ENCODE measurements around the gene BTBD9.

BTBD9 gene

GRCh38 chr6:38273325-38273724, 366.4 kb downstream of the BTBD9 start:
- no peak for DNase-seq

GRCh38 chr6:38272222-38272621, 367.5 kb downstream of the BTBD9 start:
- no peak for DNase-seq

GRCh38 chr6:38271081-38271480, 368.6 kb downstream of the BTBD9 start:
- DNase-seq: no peak

GRCh38 chr6:38270367-38270766, 369.4 kb downstream of the BTBD9 start:
- DNase-seq: no peak

GRCh38 chr6:38269461-38270172, 370.1 kb downstream of the BTBD9 start:
- no peak for DNase-seq

- no peak for DNase-seq
Observed at GRCh38 chr6:38268342-38268741, 371.4 kb downstream of the BTBD9 start.

- DNase-seq: no peak
Observed at GRCh38 chr6:38266921-38267354, 372.8 kb downstream of the BTBD9 start.

GRCh38 chr6:38264605-38265004, 375.1 kb downstream of the BTBD9 start:
- DNase-seq: no peak

- no peak for DNase-seq
Observed at GRCh38 chr6:38262609-38263008, 377.1 kb downstream of the BTBD9 start.

- no peak for DNase-seq
Observed at GRCh38 chr6:38262026-38262425, 377.7 kb downstream of the BTBD9 start.

- no peak for DNase-seq
Observed at GRCh38 chr6:38261626-38262025, 378.1 kb downstream of the BTBD9 start.

- no peak for DNase-seq
Observed at GRCh38 chr6:38259736-38260135, 380.0 kb downstream of the BTBD9 start.

- no peak for DNase-seq
Observed at GRCh38 chr6:38248500-38249234, 391.1 kb downstream of the BTBD9 start.

- DNase-seq: no peak
Observed at GRCh38 chr6:38245295-38245694, 394.4 kb downstream of the BTBD9 start.

- no peak for DNase-seq
Observed at GRCh38 chr6:38244869-38245268, 394.9 kb downstream of the BTBD9 start.

- DNase-seq: no peak
Observed at GRCh38 chr6:38241200-38241871, 398.4 kb downstream of the BTBD9 start.

GRCh38 chr6:38239719-38240451, 399.8 kb downstream of the BTBD9 start:
- DNase-seq: no peak

GRCh38 chr6:38236631-38237030, 403.1 kb downstream of the BTBD9 start:
- no peak for DNase-seq

- no peak for DNase-seq
Observed at GRCh38 chr6:38234934-38235682, 404.6 kb downstream of the BTBD9 start.

- no peak for DNase-seq
Observed at GRCh38 chr6:38234141-38234540, 405.6 kb downstream of the BTBD9 start.

GRCh38 chr6:38233161-38233791, 406.5 kb downstream of the BTBD9 start:
- DNase-seq: no peak

GRCh38 chr6:38225766-38226165, 414.0 kb downstream of the BTBD9 start:
- DNase-seq: no peak
